ENCODE results near the gene LINC01488. TPM values are rescaled to one million over a fixed set of nuclear protein-coding genes. Genes with fewer than 3 reads are reported as not detected.

Gene LINC01488
- total and polyA plus RNA-seq, 7 donors, result 0.36 TPM; not detected in 6

- Histone ChIP-seq H3K27ac (peak overlapping the region in 1 of 4 donors; percentile 61), H3K36me3 (no peaks in the 10 kb centered on the region), H3K4me3 (no peak overlapping the region), H3K9me3 (no peaks in the 10 kb centered on the region), H3K27me3 (no peaks in the 10 kb centered on the region), H3K4me1 (peaks cover 0 to 25% (median 18%) of the 10 kb centered on the region in 4 donors)
- no peak for TF ChIP-seq CTCF (IDR thresholded peaks at IDR 0.05)
- TF ChIP-seq POLR2AphosphoS5 (IDR thresholded peaks at IDR 0.05), result no peak
- no peak for TF ChIP-seq EP300 (IDR thresholded peaks at IDR 0.05)
- no peak for TF ChIP-seq POLR2A (IDR thresholded peaks at IDR 0.05)
- intact Hi-C loops (cut with DNase I), result loop anchor here (5.0 kb wide), 1 partner anchor 44 kb away; no protein-coding TSS in a partner anchor
- WGBS, 2 donors, result 80 to 87% methylated on average over 15 of the region's 15 CpGs
- DNase-seq, result no peak
These were observed 32.8 kb upstream of the LINC01488 start for GRCh38 chr11:69448471-69449284.

- H3K36me3 ChIP-seq, result no peaks in the 10 kb centered on the region
- intact Hi-C loops (cut with DNase I), result loop anchor here (5.0 kb wide), 1 partner anchor 43 kb away; no protein-coding TSS in a partner anchor
- H3K9me3 ChIP-seq, result no peaks in the 10 kb centered on the region
- TF ChIP-seq POLR2AphosphoS5 (IDR thresholded peaks at IDR 0.05) (peak in 2 of 4 donors; percentile 19 to 49), CTCF (IDR thresholded peaks at IDR 0.05) (no peak), EP300 (IDR thresholded peaks at IDR 0.05) (no peak)
- no peaks in the 10 kb centered on the region for H3K27me3 ChIP-seq
- peaks cover 0 to 17% (median 10%) of the 10 kb centered on the region in 4 donors for H3K4me1 ChIP-seq
- 41 to 73% methylated on average over 29 of the region's 29 CpGs for WGBS, 2 donors
- DNase-seq, result peak; percentile 80
- peak overlapping the region in 3 of 4 donors; percentile 32 to 61 (median 50) for H3K27ac ChIP-seq
- no peak overlapping the region for H3K4me3 ChIP-seq
These were observed 32.0 kb upstream of the LINC01488 start for GRCh38 chr11:69449320-69450063.

GRCh38 chr11:69450064-69450856, 31.2 kb upstream of the LINC01488 start:
- Histone ChIP-seq H3K4me1 (peaks cover 0 to 16% (median 5%) of the 10 kb centered on the region in 4 donors), H3K27me3 (no peaks in the 10 kb centered on the region), H3K36me3 (no peaks in the 10 kb centered on the region), H3K4me3 (no peak overlapping the region), H3K27ac (peak overlapping the region in 2 of 4 donors; percentile 50 to 61), H3K9me3 (no peaks in the 10 kb centered on the region)
- 77 to 82% methylated on average over 18 of the region's 18 CpGs for WGBS, 2 donors
- intact Hi-C loops (cut with DNase I), result no loop called here
- no peak for TF ChIP-seq POLR2A (IDR thresholded peaks at IDR 0.05)
- no peak for DNase-seq

GRCh38 chr11:69450857-69451220, 30.6 kb upstream of the LINC01488 start:
- H3K27ac ChIP-seq, result peak overlapping the region in 1 of 4 donors; percentile 29
- WGBS, 2 donors, result 92% methylated on average over 6 of the region's 6 CpGs
- DNase-seq, result no peak
- intact Hi-C loops (cut with DNase I), result no loop called here
- H3K4me1 ChIP-seq, result peaks cover 0 to 16% (median 5%) of the 10 kb centered on the region in 4 donors
- no peaks in the 10 kb centered on the region for H3K36me3 ChIP-seq
- H3K4me3 ChIP-seq, result no peak overlapping the region
- no peaks in the 10 kb centered on the region for H3K27me3 ChIP-seq
- no peaks in the 10 kb centered on the region for H3K9me3 ChIP-seq
- TF ChIP-seq EP300 (IDR thresholded peaks at IDR 0.05), result no peak
- no peak for TF ChIP-seq CTCF (IDR thresholded peaks at IDR 0.05)
- no peak for TF ChIP-seq POLR2AphosphoS5 (IDR thresholded peaks at IDR 0.05)
- TF ChIP-seq POLR2A (IDR thresholded peaks at IDR 0.05), result no peak

Data from sigmoid colon (tissue), 7 donors.